Neural cell (in vitro differentiated cells): ENCODE data around the gene EXOC2. TPM values are rescaled to one million over a fixed set of nuclear protein-coding genes. Genes with fewer than 3 reads are reported as not detected.

Experiments
- H2AFZ ChIP-seq: fragments of 200-600, 300-800 bp; sonication (generic), shearing (Covaris generic); 2 replicates; pipeline ENCODE4 v1.6.0; 2014; ENCODE audit warnings: low read depth, mild to moderate bottlenecking, antibody characterized with exemption, low read length, moderate library complexity
- H3F3A ChIP-seq: fragments of 200-600 bp; shearing (Covaris generic); 2 replicates; pipeline ENCODE4 v1.6.1; 2016; ENCODE audit warnings: mild to moderate bottlenecking, moderate library complexity, mixed read lengths, antibody characterized with exemption, low read length; ENCODE audit not compliant: insufficient read depth, poor library complexity, severe bottlenecking
- H3K27ac ChIP-seq: fragments of 200-600, 300-800 bp; sonication (generic), shearing (Covaris generic); 2 replicates; pipeline ENCODE4 v1.5.1; 2014; ENCODE audit warnings: mild to moderate bottlenecking, low read length, moderate library complexity
- H3K27me3 ChIP-seq: fragments of 300-800, 200-600 bp; sonication (generic), shearing (Covaris generic); 2 replicates; pipeline ENCODE4 v1.6.0; 2014; ENCODE audit warnings: mild to moderate bottlenecking, low read depth, low read length, moderate library complexity; ENCODE audit not compliant: insufficient read depth
- H3K36me3 ChIP-seq: fragments of 300-800, 200-600 bp; sonication (generic), shearing (Covaris generic); 2 replicates; pipeline ENCODE4 v1.5.1; 2014; ENCODE audit warnings: mild to moderate bottlenecking, antibody characterized with exemption, low read length, moderate library complexity; ENCODE audit not compliant: insufficient read depth
- H3K4me2 ChIP-seq: fragments of 300-800, 200-600 bp; sonication (generic), shearing (Covaris generic); 2 replicates; pipeline ENCODE4 v1.6.0; 2014; ENCODE audit warnings: mild to moderate bottlenecking, low read length
- H3K4me3 ChIP-seq: fragments of 300-800, 200-600 bp; sonication (generic), shearing (Covaris generic); 2 replicates; pipeline ENCODE4 v1.5.1; 2014; ENCODE audit warnings: mild to moderate bottlenecking, low read length, moderate library complexity
- H3K79me2 ChIP-seq: fragments of 200-600 bp; shearing (Covaris generic); replicated peaks from 2 replicates; pipeline ENCODE4 v1.6.0; 2014; ENCODE audit warnings: mild to moderate bottlenecking, low read length, moderate library complexity; ENCODE audit not compliant: insufficient read depth
- H3K9ac ChIP-seq: fragments of 300-800, 200-600 bp; sonication (generic), shearing (Covaris generic); 2 replicates; pipeline ENCODE4 v1.6.1; 2016; ENCODE audit warnings: mild to moderate bottlenecking, low read length, mixed read lengths
- H3K9me2 ChIP-seq: fragments of 200-600 bp; shearing (Covaris generic); 2 replicates; pipeline ENCODE4 v1.6.1; 2016; ENCODE audit warnings: mild to moderate bottlenecking, low read length, mixed read lengths; ENCODE audit not compliant: insufficient read depth
- H3K9me3 ChIP-seq: fragments of 200-600, 300-800 bp; sonication (generic), shearing (Covaris generic); 2 replicates; pipeline ENCODE4 v1.6.1; 2016; ENCODE audit warnings: mild to moderate bottlenecking, mixed run types, low read length, moderate library complexity, mixed read lengths
- H4K20me1 ChIP-seq: fragments of 200-600 bp; shearing (Covaris generic); 2 replicates; pipeline ENCODE4 v1.6.1; 2016; ENCODE audit warnings: mild to moderate bottlenecking, mixed run types; ENCODE audit not compliant: insufficient read depth
- EP300 ChIP-seq: fragments of 450-650 bp; conservative IDR thresholded peaks from 2 replicates; pipeline ENCODE4 v1.6.1; 2014; ENCODE audit warnings: antibody characterized with exemption, mild to moderate bottlenecking, moderate library complexity; ENCODE audit not compliant: poor library complexity, severe bottlenecking
- EZH2 ChIP-seq: fragments of 200-600, 300-800 bp; shearing (Covaris generic), sonication (generic); IDR thresholded peaks from 2 replicates; pipeline ENCODE4 v1.6.1; 2014; ENCODE audit warnings: antibody characterized with exemption, low read length, borderline replicate concordance, mild to moderate bottlenecking; ENCODE audit not compliant: insufficient read depth, poor library complexity, severe bottlenecking
- MXI1 ChIP-seq: fragments of 450-650 bp; conservative IDR thresholded peaks from 2 replicates; pipeline ENCODE4 v1.6.1; 2014; ENCODE audit warnings: antibody characterized with exemption, mild to moderate bottlenecking; ENCODE audit not compliant: poor library complexity, severe bottlenecking
- POLR2AphosphoS5 ChIP-seq: IDR thresholded peaks from 2 replicates; pipeline ENCODE4 v1.6.1; 2012
- RAD21 ChIP-seq: fragments of 450-650 bp; conservative IDR thresholded peaks from 2 replicates; pipeline ENCODE4 v1.6.1; 2014; ENCODE audit warnings: antibody characterized with exemption, mild to moderate bottlenecking, moderate library complexity
- SMC3 ChIP-seq: fragments of 450-650 bp; conservative IDR thresholded peaks from 2 replicates; pipeline ENCODE4 v1.6.1; 2014; ENCODE audit warnings: antibody characterized with exemption, mild to moderate bottlenecking, moderate library complexity; ENCODE audit not compliant: poor library complexity
- TAF1 ChIP-seq: IDR thresholded peaks from 2 replicates; pipeline ENCODE4 v1.6.1; 2012; ENCODE audit warnings: low read depth
- polyA plus RNA-seq: library from polyadenylated mRNA; depleted of rRNA; stranded (reverse); fragments of >200 nt; gene quantifications from 2 replicates; pipeline ENCODE4 v1.2.3, GENCODE V29; 2014
- TF ChIP-seq, protein P1 (sequence below): fragments of 450-650 bp; IDR thresholded peaks from 2 replicates; pipeline ENCODE4 v1.5.1; 2014; ENCODE audit warnings: antibody characterized with exemption, mild to moderate bottlenecking, moderate library complexity; ENCODE audit not compliant: poor library complexity, severe bottlenecking
- TF ChIP-seq, protein P2 (sequence below): IDR thresholded peaks from 2 replicates; pipeline ENCODE4 v1.6.1; 2012; ENCODE audit warnings: borderline replicate concordance

The EXOC2 gene
- polyA plus RNA-seq, 1 donor from 2014 or later = 38.6 TPM

DNA sequence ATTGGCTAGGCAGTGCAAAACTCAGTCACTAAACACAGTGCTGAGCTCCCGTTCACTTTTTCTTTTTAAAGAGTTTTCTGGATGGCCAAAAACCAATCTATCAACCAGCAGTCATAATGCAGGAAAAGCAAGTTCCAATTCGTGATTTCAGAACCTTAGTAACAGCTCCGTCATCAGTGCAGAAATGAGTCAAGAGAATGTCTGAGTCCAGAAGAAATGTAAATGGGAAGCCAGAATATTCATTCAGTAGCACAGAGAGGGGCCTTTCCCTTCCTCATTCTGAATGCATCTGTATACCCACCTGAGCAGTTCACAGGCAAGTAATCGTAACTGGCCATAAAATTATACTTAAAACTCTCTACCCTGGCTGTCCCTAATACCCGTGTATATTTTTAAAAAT lies 56.5 kb downstream of the EXOC2 start:
- no peak overlapping the region for H2AFZ ChIP-seq
- H3K27ac ChIP-seq = no peak overlapping the region
- no peaks in the 10 kb centered on the region for H3K9me2 ChIP-seq
- H4K20me1 ChIP-seq = no peaks in the 10 kb centered on the region
- no peak overlapping the region for H3K4me2 ChIP-seq
- H3K4me3 ChIP-seq = no peak overlapping the region
- H3K27me3 ChIP-seq = no peaks in the 10 kb centered on the region
- no peaks in the 10 kb centered on the region for H3K36me3 ChIP-seq
- H3K9ac ChIP-seq = no peak overlapping the region
- TF ChIP-seq EZH2 (no peak), EP300 (no peak)
- TF ChIP-seq, protein P1, sequence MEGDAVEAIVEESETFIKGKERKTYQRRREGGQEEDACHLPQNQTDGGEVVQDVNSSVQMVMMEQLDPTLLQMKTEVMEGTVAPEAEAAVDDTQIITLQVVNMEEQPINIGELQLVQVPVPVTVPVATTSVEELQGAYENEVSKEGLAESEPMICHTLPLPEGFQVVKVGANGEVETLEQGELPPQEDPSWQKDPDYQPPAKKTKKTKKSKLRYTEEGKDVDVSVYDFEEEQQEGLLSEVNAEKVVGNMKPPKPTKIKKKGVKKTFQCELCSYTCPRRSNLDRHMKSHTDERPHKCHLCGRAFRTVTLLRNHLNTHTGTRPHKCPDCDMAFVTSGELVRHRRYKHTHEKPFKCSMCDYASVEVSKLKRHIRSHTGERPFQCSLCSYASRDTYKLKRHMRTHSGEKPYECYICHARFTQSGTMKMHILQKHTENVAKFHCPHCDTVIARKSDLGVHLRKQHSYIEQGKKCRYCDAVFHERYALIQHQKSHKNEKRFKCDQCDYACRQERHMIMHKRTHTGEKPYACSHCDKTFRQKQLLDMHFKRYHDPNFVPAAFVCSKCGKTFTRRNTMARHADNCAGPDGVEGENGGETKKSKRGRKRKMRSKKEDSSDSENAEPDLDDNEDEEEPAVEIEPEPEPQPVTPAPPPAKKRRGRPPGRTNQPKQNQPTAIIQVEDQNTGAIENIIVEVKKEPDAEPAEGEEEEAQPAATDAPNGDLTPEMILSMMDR = no peak
- no peaks in the 10 kb centered on the region for H3K79me2 ChIP-seq
- H3K9me3 ChIP-seq = no peaks in the 10 kb centered on the region
- no peaks in the 10 kb centered on the region for H3F3A ChIP-seq

DNA sequence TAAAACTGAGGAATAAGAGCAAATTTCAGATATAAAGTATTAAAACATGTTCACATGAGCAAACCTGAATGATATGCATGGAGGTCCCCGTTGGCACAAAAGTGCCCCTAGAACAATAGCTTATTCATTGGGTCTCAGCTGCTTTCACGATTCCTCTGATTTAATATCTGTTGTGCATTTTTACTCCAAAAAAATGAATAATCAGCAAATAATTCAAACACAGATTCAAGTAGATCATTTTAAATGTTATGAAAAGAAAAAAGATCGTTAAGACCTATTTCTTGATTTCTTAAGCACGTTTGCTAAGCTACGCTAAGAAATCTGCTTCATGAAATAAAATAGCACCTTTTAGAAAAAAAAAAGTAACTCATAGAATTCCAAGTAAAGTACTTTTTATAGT lies 57.7 kb downstream of the EXOC2 start:
- no peak overlapping the region for H3K4me2 ChIP-seq
- no peaks in the 10 kb centered on the region for H4K20me1 ChIP-seq
- no peaks in the 10 kb centered on the region for H3F3A ChIP-seq
- no peaks in the 10 kb centered on the region for H3K9me3 ChIP-seq
- no peak overlapping the region for H3K27ac ChIP-seq
- no peak for TF ChIP-seq MXI1
- no peak for TF ChIP-seq TAF1
- TF ChIP-seq RAD21 = no peak
- TF ChIP-seq, protein P1 = no peak
- no peak for TF ChIP-seq EZH2
- no peak for TF ChIP-seq POLR2AphosphoS5
- no peak for TF ChIP-seq EP300
- TF ChIP-seq, protein P2, sequence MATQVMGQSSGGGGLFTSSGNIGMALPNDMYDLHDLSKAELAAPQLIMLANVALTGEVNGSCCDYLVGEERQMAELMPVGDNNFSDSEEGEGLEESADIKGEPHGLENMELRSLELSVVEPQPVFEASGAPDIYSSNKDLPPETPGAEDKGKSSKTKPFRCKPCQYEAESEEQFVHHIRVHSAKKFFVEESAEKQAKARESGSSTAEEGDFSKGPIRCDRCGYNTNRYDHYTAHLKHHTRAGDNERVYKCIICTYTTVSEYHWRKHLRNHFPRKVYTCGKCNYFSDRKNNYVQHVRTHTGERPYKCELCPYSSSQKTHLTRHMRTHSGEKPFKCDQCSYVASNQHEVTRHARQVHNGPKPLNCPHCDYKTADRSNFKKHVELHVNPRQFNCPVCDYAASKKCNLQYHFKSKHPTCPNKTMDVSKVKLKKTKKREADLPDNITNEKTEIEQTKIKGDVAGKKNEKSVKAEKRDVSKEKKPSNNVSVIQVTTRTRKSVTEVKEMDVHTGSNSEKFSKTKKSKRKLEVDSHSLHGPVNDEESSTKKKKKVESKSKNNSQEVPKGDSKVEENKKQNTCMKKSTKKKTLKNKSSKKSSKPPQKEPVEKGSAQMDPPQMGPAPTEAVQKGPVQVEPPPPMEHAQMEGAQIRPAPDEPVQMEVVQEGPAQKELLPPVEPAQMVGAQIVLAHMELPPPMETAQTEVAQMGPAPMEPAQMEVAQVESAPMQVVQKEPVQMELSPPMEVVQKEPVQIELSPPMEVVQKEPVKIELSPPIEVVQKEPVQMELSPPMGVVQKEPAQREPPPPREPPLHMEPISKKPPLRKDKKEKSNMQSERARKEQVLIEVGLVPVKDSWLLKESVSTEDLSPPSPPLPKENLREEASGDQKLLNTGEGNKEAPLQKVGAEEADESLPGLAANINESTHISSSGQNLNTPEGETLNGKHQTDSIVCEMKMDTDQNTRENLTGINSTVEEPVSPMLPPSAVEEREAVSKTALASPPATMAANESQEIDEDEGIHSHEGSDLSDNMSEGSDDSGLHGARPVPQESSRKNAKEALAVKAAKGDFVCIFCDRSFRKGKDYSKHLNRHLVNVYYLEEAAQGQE = no peak
- TF ChIP-seq SMC3 = no peak
- no peak overlapping the region for H2AFZ ChIP-seq
- no peaks in the 10 kb centered on the region for H3K79me2 ChIP-seq
- H3K4me3 ChIP-seq = no peak overlapping the region
- H3K36me3 ChIP-seq = no peaks in the 10 kb centered on the region
- no peak overlapping the region for H3K9ac ChIP-seq
- H3K9me2 ChIP-seq = no peaks in the 10 kb centered on the region
- no peaks in the 10 kb centered on the region for H3K27me3 ChIP-seq
